Gastroesophageal sphincter (tissue), 3 donors: Measurements from ENCODE around the gene PPFIBP1.
"Not testable (repeated sequence)": the region's sequence is repeated elsewhere in the genome, so short reads cannot be mapped to it uniquely, and the experiment has no call there.

ENCODE experiments used
- POLR2AphosphoS5 ChIP-seq: sonication (generic); formaldehyde crosslinking; IDR thresholded peaks from one replicate; pipeline ENCODE4 v1.6.1; 2017; ENCODE audit warnings: antibody characterized with exemption
- TF ChIP-seq, protein P1 (sequence below), 4 experiments: fragments of 200-600 bp in 2 of 4; fragments of 450-650 bp in 2 of 4; sonication (generic) in 1 of 4; IDR thresholded peaks; one replicate each; pipeline ENCODE4 v1.5.1; 2017 to 2019; ENCODE audit warnings: antibody characterized with exemption in 4 of 4, mild to moderate bottlenecking in 2 of 4, moderate library complexity in 2 of 4

DNA sequence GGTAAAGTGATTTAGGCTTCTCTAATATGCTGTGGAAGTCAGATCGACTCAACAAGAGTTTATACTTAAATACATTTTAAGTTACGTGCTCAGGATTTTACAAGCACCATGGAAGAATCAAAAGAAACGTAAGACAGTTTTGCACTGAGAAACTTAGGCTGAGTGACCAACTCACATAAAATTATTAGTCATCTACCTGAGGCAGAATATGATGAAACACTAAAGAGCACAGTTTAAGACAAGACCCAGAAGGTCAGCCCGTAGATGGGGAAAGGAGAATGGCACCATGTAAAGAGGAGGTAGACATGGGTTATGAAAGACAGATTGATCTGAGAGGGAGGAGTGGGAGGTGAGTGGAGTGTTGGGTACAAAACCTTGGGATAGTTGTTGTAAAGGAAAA is 118.4 kb downstream of the PPFIBP1 start:
- TF ChIP-seq, protein P1, sequence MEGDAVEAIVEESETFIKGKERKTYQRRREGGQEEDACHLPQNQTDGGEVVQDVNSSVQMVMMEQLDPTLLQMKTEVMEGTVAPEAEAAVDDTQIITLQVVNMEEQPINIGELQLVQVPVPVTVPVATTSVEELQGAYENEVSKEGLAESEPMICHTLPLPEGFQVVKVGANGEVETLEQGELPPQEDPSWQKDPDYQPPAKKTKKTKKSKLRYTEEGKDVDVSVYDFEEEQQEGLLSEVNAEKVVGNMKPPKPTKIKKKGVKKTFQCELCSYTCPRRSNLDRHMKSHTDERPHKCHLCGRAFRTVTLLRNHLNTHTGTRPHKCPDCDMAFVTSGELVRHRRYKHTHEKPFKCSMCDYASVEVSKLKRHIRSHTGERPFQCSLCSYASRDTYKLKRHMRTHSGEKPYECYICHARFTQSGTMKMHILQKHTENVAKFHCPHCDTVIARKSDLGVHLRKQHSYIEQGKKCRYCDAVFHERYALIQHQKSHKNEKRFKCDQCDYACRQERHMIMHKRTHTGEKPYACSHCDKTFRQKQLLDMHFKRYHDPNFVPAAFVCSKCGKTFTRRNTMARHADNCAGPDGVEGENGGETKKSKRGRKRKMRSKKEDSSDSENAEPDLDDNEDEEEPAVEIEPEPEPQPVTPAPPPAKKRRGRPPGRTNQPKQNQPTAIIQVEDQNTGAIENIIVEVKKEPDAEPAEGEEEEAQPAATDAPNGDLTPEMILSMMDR (IDR thresholded peaks at IDR 0.05), result not testable (repeated sequence)
- not testable (repeated sequence) for TF ChIP-seq POLR2AphosphoS5
